GM19438 (cell line): Measurements from ENCODE around the gene ELOVL5.
A peak's percentile ranks its signal among the peaks of the same experiment; 100 is the strongest.
"Not testable (repeated sequence)": the region's sequence is repeated elsewhere in the genome, so short reads cannot be mapped to it uniquely, and the experiment has no call there.

Experiments
- ATAC-seq: cut with Tn5 transposase; IDR thresholded peaks from one replicate; pipeline ENCODE4 v1.9.1; 2021; ENCODE audit warnings: low read depth; ENCODE audit not compliant: unreplicated experiment

ELOVL5 gene

DNA sequence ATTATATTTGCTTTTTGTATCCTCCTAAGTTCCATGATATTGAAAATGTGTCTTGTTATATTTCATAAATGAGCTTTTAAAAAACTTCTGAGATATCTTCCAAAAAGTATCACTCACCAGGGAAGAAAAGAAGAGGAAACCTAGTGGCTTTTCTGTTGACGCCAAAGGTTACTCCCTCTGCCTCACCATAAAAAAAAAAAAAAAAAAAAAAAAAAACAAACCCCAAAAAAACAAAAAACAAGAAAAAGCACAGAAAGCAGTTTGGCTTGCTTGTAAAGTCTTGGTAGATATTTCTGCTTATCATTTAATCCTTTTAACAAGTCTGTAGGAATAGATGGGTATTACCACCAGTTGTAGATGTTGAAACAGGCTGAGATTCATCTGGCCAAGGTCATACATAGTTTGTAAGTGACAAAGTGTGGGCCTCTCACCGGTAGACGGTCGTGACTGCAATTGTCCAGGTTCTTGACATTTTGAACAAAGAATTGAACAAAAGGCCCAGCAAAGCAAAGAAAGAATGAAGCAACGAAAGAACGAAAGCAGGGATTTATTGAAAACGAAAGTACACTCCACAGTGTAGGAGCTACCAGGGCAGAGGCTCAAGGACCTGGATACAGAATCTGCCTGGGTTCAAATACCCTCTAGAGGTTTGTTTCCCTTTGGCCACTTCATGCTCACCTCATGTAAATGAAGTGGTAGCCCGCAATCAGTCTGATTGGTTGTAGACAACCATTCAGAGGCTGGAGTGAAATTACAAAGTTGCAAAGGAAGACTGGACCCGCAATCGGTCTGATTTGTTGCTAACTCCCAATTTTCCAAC, 11.6 kb upstream of the ELOVL5 start:
- no peak for ATAC-seq

DNA sequence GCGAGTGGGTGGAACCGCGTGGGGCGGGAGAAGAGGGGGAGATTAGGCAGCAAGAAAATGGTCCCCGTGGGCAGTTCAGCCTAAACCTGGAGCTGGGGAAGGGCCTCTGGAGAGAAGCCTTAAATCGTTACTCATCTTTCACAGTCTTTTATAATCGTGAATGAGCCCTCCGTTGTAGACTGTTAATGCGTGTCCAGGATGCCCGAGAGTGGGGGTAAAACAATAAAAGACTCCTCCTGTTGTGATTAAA, 11.0 kb upstream of the ELOVL5 start:
- ATAC-seq, result peak; percentile 16

DNA sequence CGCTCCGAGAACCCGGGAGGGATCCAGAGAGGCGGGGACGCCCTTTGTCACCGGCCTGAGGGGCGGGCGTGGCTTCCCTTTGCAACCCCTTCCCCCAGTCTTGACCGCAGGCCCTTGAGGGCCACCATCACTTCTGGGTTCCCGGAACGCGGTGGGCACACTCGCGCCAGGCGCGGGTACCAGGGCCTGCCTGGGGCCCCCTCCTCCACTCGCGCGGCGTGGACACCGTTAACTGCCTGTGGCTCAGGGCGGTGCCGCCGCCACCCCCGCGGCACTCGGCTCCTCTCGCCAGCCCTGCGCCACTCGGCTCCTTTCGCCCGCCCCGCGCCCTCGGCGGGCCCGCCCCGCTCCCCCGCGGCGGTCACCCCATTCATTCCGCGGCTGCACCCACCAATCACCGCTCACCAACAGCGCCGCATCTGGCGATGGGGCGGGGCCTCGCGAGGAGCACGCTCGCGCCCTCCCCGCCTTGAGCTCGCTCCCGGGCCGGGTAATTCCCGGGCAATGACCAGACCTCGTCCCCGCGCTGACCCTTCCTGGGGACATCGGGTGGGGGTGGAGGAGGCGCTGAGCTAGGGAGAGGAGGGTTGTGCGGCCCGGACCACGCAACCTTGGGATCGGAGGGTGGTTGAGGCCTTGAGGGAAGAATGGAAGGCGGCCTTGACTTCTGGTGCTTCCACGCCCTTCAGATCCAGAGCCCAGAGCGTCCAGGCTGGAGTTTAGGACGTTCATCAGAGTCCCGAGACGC, 10.5 kb upstream of the ELOVL5 start:
- ATAC-seq, result peak; percentile 94

DNA sequence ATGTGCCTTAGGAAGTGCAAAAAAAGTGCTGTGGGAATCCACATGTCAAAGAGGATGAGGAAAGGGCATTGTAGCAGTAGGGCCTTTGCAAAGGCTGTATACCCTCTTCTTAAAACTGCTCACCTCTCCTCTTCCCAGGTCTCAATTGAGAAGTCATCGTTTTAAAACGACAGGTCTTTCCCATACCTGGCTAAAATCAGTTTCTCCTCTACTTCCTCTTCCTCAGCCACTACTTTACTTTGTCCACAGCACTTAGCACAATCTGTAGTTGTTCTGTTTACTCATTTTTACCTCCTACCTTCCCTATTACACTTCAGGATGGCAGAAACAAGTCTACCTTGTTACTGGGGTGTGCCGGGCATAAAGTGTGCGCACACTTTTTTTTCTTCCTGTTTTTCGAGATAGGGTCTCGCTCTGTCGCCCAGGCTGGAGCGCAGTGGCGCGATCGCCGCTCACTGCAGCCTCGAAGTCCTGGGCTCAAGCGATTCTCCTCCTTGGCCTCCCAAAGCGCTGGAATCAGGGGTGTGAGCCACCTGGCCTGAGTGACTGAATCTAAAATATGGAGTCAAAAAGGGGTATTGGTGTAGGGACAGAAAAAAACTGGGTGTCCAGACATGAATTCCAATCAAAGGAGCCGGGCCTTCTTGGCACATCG, 9.8 kb upstream of the ELOVL5 start:
- ATAC-seq, result peak; percentile 15

DNA sequence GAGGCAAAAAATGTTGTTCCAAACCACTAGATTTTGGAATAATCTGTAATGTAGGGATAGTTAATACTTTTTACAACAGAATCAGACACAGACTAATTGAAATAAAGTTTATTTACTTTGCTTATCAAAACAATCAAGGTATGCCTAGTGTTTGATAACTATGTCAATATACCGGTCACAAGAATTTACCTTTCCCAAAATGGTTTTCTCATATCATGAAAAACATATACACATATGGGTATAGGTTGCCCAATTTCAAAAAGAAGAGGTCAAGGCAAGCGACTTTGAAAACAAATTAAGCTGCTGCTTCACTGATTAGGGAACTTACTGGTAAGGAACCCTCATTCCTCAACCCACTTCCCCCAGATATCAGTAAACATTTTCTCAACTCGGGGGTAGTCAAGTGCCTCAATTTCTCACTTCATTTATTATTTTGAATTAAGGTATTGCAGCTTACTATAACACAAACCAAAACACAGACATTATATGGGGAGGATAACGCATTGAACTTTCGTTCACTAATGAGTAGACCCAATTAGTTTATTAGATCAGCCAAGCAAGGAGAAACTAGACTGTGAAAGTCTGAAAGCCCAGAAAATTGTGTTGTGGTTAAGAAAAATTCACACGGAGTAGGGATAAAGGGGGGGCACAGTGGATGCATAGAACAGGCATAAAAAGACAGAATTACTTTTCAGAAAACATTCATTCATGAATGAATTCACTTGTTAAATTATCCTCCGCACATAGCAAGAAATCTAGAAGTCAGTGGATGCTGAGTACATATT, 9.0 kb upstream of the ELOVL5 start:
- ATAC-seq, result no peak

DNA sequence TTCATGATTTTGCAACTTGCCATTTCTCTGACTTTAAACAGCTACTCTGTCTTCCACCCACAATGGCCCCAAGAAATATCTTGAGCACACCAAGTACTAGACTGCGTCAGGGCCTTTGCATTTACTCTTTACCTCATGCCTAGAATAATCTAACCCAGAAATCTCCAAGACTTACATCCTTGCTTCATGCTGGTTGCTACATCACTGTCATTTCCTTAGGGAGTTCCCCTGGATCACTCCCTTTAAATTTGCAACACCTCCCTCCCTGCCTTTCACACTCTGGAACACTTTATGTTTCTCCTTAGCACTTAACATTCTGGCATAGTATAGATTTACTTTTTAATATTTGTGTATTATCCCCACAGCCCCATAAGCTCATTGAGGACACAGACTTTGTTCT, 4.9 kb upstream of the ELOVL5 start:
- ATAC-seq, result no peak

DNA sequence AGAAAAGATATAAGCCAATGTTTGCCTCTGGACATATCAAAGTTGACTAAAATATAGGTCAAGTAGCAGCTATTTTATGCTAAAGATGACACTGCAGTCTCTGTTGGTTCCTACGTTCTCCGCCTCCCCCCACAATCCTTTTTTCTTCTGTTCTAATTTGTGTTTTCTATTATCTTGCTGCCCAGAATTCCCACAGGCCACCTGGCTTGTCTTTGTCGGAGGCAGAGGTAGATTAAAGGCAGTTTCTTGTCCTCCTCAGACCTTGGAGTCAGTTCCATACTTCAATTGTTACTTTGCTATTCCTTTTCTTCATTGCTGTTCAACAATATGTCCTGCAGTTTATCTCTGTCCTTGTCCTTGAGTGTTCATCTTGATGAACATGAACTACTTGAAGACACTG, 3.6 kb upstream of the ELOVL5 start:
- no peak for ATAC-seq

DNA sequence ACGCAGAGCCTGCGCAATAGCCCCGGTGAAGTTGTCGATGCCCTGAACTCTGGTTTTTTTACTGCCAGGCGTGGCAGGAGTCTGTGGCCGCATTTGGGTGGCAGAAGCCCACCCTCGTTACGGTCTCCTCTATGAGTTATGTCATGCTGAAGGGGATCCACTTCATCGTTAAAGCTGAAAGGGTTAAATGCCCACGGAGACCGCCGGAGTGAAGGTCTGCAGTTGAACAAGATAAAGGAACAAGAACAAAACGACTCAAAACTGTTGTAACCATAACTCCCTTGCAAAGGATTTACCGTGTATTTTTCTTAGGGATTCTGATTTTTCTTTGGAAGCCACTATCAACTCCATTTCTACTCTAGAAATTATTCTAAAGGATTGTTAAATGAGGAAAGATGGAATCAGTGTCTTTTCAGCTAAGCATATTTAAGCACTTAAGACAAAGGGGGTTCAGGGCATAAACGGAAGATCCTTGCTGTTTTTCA, 501 bp upstream of the ELOVL5 start:
- no peak for ATAC-seq

DNA sequence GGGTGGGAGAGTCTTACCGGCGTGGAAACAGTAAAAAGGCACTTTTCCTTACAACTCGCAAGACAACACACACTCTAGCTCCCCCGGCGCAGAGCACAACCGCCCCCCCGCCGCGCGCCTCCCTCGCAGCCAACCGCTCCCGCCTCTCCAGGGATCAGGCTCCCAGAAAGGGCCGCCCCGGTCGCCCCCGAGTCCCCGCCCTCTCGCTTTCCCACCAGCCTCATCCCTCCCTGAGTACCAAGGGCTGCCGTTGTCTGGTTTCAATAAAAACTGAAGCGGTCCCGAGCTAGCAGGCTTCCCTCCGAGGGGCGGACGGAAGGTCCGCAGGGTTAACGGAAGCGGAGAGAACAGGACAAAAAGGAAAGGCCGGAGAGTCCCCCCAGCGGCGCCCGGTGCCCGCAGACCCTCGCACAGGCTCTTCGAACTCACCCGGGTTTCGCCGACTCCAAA, 804 bp downstream of the ELOVL5 start:
- ATAC-seq, result peak; percentile 30

DNA sequence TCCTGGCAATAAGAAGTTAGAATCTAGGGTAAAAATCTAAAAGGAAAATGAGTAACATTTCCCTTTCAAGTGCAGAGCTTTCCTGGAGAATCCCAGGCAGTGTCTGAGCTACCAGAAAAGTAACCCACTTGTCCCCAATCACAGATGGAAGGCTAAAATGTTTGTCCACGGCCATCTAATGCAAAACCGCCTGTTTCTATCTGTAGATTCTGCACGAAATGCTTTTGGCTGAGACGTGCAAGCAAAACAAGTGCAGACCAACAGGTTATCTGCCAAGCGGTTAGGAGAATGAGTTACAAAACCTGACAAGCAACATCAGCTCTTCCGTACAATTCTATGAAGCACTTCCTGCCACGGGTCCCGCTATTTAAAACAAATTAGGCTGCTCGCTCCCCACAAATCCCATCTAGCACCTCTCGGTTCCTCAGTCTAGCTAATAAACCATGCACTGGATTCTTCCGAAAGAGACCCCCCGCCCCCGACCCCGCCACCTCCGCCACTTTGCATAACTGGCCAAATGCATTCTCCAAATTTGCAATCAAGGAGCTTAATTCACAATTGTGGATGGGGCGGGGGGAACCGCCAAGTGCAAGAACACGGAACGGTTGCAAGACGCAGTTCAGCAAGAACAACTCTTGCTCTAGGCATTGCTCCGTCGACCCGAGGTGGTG, 1.4 kb downstream of the ELOVL5 start:
- peak; percentile 29 for ATAC-seq

DNA sequence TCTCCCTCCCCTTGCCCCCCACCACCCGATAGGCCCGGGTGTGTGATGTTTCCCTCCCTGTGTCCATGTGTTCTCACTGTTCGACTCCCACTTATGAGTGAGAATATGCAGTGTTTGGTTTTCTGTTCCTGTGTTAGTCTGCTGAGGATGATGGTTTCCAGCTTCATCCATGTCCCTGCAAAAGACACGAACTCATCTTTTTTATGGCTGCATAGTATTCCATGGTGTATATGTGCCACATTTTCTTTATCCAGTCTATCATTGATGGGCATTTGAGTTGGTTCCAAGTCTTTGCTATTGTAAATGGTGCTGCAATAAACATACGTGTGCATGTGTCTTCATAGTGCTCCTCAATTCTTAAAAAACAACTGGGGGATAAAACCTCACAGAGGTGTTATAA, 2.7 kb downstream of the ELOVL5 start:
- not testable (repeated sequence) for ATAC-seq

DNA sequence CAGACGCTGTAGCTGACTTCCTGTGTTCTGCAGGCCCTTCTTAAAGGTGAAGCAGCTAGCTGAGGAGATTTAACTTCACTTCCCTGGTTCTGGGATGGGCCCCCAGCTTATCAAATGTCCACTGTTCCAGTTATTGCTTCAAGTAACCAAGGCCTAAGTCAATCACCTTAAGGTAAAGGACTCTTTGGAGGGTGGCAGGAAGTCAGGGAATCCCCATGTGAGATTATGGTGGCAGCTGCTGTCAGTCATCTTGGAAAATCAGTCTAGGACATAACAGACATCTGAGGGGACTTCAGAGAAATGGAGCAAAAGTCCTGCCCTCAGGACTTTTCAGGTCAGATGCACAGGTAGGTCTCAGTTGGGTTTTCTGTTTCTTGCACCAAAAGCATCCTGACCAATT, 3.8 kb downstream of the ELOVL5 start:
- ATAC-seq, result no peak

DNA sequence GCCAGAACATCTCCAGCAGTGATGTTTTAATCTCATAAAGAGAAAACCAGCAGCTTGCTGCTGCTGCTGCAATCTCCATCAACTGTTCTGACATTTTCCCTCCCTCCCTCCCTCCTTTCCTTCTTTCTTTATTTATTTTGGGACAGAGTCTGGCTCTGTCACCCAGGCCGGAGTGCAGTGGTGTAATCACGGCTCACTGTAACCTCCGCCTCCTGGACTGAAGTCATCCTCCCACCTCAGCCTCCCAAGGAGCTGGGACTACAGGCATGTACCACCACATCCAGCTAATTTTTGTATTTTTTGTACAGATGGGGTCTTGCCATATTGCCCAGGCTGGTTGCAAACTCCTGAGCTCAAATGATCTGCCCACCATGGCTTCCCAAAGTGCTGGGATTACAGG, 5.7 kb downstream of the ELOVL5 start:
- ATAC-seq, result no peak

DNA sequence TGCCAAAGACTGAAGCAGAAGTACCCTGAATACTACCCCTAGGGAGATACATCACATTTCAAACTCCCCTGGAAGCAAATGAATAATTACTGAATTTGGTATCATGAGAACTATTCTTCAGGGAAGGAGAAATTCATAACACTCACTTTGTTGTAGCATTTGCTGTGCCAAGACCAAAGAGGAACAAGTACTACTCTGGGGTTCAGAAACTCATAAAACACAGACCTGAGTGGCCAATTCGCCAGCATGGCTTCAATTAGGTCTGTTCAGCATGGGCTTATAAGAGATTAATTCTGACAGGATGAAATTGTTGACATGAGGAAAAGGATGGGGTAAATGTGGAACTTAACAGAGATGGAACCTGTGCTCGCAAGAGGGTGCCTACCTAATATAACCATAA, 6.5 kb downstream of the ELOVL5 start:
- ATAC-seq, result no peak

DNA sequence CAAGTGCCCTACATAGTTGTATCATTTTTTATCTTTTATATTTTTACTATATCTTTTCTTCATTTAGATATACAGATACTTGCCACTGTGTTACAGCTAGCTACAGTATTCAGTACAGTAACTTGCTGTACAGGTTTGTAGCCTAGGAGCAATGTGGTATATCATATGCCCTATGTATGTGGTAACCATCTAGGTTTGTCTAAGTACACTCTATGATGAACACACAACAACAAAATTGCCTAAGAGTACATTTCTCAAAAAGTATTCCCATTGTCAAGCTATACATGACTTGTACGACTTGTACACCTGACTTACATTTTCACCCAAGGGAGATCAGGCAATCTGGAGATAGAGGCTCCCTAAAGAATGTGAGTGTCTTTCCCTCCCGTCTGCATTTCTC, 8.2 kb downstream of the ELOVL5 start:
- no peak for ATAC-seq

DNA sequence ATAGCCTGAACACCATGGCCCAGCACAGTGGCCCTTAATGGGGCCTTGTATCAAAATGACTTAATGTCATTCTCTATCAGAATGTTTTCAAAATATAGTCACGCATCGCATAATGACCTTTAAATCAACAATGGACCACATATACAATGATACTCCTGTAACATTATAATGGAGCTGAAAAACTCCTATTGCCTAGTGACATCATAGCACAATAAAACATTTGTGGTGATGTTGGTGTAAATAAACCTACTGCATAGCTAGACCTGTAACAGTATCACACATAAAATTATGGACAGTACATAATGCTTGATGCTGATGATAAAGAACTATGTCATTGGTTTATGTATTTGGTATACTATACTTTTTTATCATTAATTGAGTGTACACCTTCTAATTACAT, 9.3 kb downstream of the ELOVL5 start:
- ATAC-seq, result no peak

DNA sequence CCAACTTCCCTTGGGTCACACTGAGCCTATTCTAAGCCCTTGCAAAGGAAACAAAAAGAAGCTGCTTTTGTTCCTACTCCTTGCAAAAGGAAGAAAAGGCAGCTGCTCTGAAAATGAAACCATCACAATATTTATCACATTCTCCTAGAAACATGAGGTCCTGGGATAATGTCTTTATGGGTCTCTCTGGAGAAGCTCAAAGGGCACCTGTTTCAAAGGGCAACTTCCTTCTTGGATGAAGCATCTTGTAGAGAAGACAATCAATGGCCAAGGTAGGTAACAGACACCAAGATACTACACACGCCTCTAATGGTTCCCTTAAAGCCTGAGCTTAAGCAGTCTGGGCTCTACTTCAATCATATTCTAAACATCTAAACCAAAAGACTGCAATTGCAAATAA, 10.4 kb downstream of the ELOVL5 start:
- ATAC-seq, result no peak

DNA sequence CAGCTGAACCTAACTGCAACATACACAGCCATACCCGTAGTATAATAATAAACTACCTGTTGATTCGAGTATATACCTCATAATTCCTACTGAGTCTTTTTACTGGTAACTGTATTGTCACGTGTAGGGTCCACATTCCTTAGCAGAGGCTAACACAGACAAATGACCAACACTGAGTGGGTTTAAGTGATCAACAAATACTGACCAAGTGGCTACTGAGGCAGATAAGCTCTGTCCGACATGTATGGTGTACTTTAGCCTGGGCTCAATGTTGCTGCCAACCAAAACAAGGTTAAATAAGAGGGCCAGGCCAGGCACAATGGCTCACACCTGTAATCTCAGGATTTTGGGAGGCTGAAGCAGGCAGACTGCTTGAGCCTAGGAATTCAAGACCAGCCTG, 12.7 kb downstream of the ELOVL5 start:
- no peak for ATAC-seq

DNA sequence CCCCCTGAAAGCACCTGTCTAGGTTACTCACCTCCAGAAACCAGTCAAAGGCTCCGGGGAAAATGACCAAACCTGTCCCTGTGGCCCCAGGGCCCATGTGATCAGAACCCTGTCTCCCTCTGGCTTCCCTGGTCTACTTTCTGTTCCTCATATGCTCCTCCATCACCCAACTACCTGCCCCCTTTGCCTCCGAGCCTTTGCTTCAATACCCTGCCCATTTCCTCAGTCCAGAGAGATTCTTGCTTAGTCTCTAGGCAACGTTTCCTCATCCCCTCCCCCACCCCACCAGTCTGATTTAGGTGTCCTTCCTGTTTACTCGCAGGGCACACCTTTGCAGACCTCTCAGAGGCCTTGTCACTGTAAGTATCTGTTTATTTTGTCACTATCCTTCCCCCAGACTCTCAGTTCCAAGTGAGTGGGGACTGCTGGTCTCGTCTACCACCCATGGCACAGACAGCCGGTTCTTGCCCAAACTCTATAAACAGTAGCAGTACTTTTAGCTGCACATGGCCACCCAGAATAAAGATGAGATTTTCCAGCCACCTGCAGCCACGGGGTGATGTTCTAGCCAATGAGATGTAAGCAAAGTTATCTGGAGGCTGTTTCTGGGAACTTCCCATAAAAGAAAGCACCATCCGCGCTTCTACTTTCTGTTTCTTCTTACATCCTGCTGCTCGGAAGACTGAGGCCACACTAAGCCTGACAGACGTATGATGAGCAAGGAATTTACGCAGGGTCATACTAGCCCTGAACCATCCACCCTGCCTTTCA, 13.3 kb downstream of the ELOVL5 start:
- peak; percentile 91 for ATAC-seq
